IMR-90 (cell line): ENCODE measurements around the gene SCP2D1. TPM values are rescaled to one million over a fixed set of nuclear protein-coding genes. Genes with fewer than 3 reads are reported as not detected.

Experiments used
- ATAC-seq: fragments of 200-7000 bp; cut with Tn5 transposase; 2 replicates; pipeline ENCODE4 v1.9.1; 2020; ENCODE audit warnings: low read depth, mild to moderate bottlenecking, moderate library complexity
- BruUV-seq: library from RNA; stranded (reverse); fragments of 400-500 nt; replicated peaks from 2 replicates; lab custom pipeline; 2021; lab: Mats Ljungman, UMichigan
- CTCF ChIA-PET: fragments of 300-600 bp; formaldehyde crosslinking; extraction: SDS; loops from one replicate; lab custom pipeline; 2021; ENCODE audit warnings: antibody characterized with exemption; lab: Yijun Ruan, JAX
- POLR2A ChIA-PET: fragments of 300-600 bp; sonication (Branson Sonifier 250); formaldehyde crosslinking; loops from one replicate; lab custom pipeline; 2022; ENCODE audit warnings: antibody characterized with exemption; ENCODE audit not compliant: unreplicated experiment; lab: Charles Lee
- DNase-seq: peaks from one replicate; pipeline ENCODE4 v3.0.0; 2013
- H2AFZ ChIP-seq: replicated peaks from 2 replicates; pipeline ENCODE3; 2013; ENCODE audit warnings: low read length, mild to moderate bottlenecking; ENCODE audit not compliant: poor library complexity
- H2AK5ac ChIP-seq: 2 replicates; pipeline ENCODE4 v1.6.1; 2013; ENCODE audit warnings: low read depth, low read length, inconsistent platforms
- H2AK9ac ChIP-seq: replicated peaks from 2 replicates; pipeline ENCODE3; 2013; ENCODE audit warnings: mild to moderate bottlenecking, low read depth, low read length, moderate library complexity; ENCODE audit not compliant: poor library complexity
- H2BK120ac ChIP-seq: 2 replicates; pipeline ENCODE4 v1.6.1; 2013; ENCODE audit warnings: low read depth, low read length, inconsistent platforms
- H2BK15ac ChIP-seq: 3 replicates; pipeline ENCODE4 v1.6.1; 2013; ENCODE audit warnings: low read depth, low read length, inconsistent platforms
- H2BK20ac ChIP-seq: 2 replicates; pipeline ENCODE4 v1.6.1; 2013; ENCODE audit warnings: low read depth, mild to moderate bottlenecking, inconsistent platforms, low read length, moderate library complexity
- H2BK5ac ChIP-seq: 2 replicates; pipeline ENCODE4 v1.6.1; 2013; ENCODE audit warnings: mild to moderate bottlenecking, low read depth, low read length, inconsistent platforms; ENCODE audit not compliant: poor library complexity, severe bottlenecking
- H3K14ac ChIP-seq: replicated peaks from 2 replicates; pipeline ENCODE4 v1.6.1; 2013; ENCODE audit warnings: low read depth, low read length, inconsistent platforms
- H3K18ac ChIP-seq: 2 replicates; pipeline ENCODE4 v1.6.1; 2013; ENCODE audit warnings: low read depth, low read length, control low read depth
- H3K23ac ChIP-seq: 2 replicates; pipeline ENCODE4 v1.6.1; 2013; ENCODE audit warnings: low read depth, low read length, inconsistent platforms
- H3K27ac ChIP-seq: 2 replicates; pipeline ENCODE4 v1.5.1; 2013; ENCODE audit warnings: mild to moderate bottlenecking, control low read depth, low read length; ENCODE audit not compliant: insufficient read depth
- H3K27me3 ChIP-seq: 2 replicates; pipeline ENCODE4 v1.6.1; 2013; ENCODE audit warnings: low read length; ENCODE audit not compliant: control insufficient read depth, insufficient read depth
- H3K36me3 ChIP-seq: 2 replicates; pipeline ENCODE4 v1.6.1; 2013; ENCODE audit warnings: low read length, mixed read lengths; ENCODE audit not compliant: control insufficient read depth, insufficient read depth
- H3K4ac ChIP-seq: 2 replicates; pipeline ENCODE4 v1.6.1; 2013; ENCODE audit warnings: low read depth, low read length, inconsistent platforms
- H3K4me1 ChIP-seq: 2 replicates; pipeline ENCODE4 v1.6.1; 2013; ENCODE audit warnings: low read length, mixed read lengths; ENCODE audit not compliant: control insufficient read depth, insufficient read depth
- H3K4me2 ChIP-seq: 2 replicates; pipeline ENCODE4 v1.6.1; 2013; ENCODE audit warnings: low read depth, mild to moderate bottlenecking, control low read depth, low read length, moderate library complexity
- H3K4me3 ChIP-seq: 2 replicates; pipeline ENCODE4 v1.5.1; 2013; ENCODE audit warnings: low read depth, mild to moderate bottlenecking, control low read depth, low read length, moderate library complexity; ENCODE audit not compliant: insufficient read depth
- H3K56ac ChIP-seq: 2 replicates; pipeline ENCODE4 v1.6.1; 2013; ENCODE audit warnings: low read length, inconsistent platforms; ENCODE audit not compliant: insufficient read depth; ENCODE audit errors: extremely low read depth
- H3K79me1 ChIP-seq, 2 experiments: 2 replicates each; pipeline ENCODE4 v1.6.1; 2013; ENCODE audit warnings: low read length in 2 of 2, inconsistent platforms in 1 of 2, low read depth in 1 of 2
- H3K9ac ChIP-seq: 2 replicates; pipeline ENCODE4 v1.6.1; 2013; ENCODE audit warnings: low read depth, low read length, control low read depth
- H3K9me1 ChIP-seq: 2 replicates; pipeline ENCODE4 v1.6.1; 2013; ENCODE audit warnings: low read length, inconsistent platforms; ENCODE audit not compliant: insufficient read depth
- H3K9me3 ChIP-seq: 2 replicates; pipeline ENCODE4 v1.6.1; 2013; ENCODE audit warnings: low read length; ENCODE audit not compliant: control insufficient read depth, insufficient read depth
- H4K20me1 ChIP-seq: 2 replicates; pipeline ENCODE4 v1.6.1; 2013; ENCODE audit warnings: low read length, inconsistent platforms; ENCODE audit not compliant: insufficient read depth
- H4K5ac ChIP-seq: 2 replicates; pipeline ENCODE4 v1.6.1; 2013; ENCODE audit warnings: mild to moderate bottlenecking, low read depth, low read length, control low read depth
- H4K8ac ChIP-seq, 2 experiments: 2 replicates each; pipeline ENCODE4 v1.6.1; 2013; ENCODE audit warnings: low read depth in 2 of 2, low read length in 2 of 2, control low read depth in 1 of 2, inconsistent platforms in 1 of 2
- H4K91ac ChIP-seq: 2 replicates; pipeline ENCODE4 v1.6.1; 2013; ENCODE audit warnings: low read depth, low read length, inconsistent platforms; ENCODE audit not compliant: insufficient read depth
- BHLHE40 ChIP-seq: fragments of 150-350 bp; IDR thresholded peaks from 2 replicates; pipeline ENCODE4 v1.6.1; 2016; ENCODE audit warnings: mild to moderate bottlenecking, low read depth, low read length
- CEBPB ChIP-seq: IDR thresholded peaks from 2 replicates; pipeline ENCODE4 v1.6.1; 2012; ENCODE audit warnings: low read depth, low read length, improper control_type of control experiment
- CHD1 ChIP-seq: IDR thresholded peaks from 2 replicates; pipeline ENCODE4 v1.6.1; 2012; ENCODE audit warnings: low read depth, low read length, improper control_type of control experiment
- FOS ChIP-seq: fragments of 150-350 bp; IDR thresholded peaks from 2 replicates; pipeline ENCODE4 v1.6.1; 2016; ENCODE audit warnings: low read depth, low read length
- MAFK ChIP-seq: IDR thresholded peaks from 2 replicates; pipeline ENCODE4 v1.6.1; 2012; ENCODE audit warnings: low read depth, low read length, improper control_type of control experiment
- MAZ ChIP-seq: IDR thresholded peaks from 2 replicates; pipeline ENCODE4 v1.6.1; 2012; ENCODE audit warnings: low read depth, mild to moderate bottlenecking, low read length, improper control_type of control experiment, moderate library complexity, borderline replicate concordance
- MXI1 ChIP-seq: IDR thresholded peaks from 2 replicates; pipeline ENCODE4 v1.6.1; 2012; ENCODE audit warnings: low read depth, mild to moderate bottlenecking, low read length, moderate library complexity, borderline replicate concordance
- NFE2L2 ChIP-seq: fragments of 150-350 bp; IDR thresholded peaks from 2 replicates; pipeline ENCODE4 v1.6.1; 2016; ENCODE audit warnings: low read depth, mild to moderate bottlenecking, low read length
- POLR2A ChIP-seq: IDR thresholded peaks from 2 replicates; pipeline ENCODE4 v1.6.1; 2012; ENCODE audit warnings: mild to moderate bottlenecking, low read depth, low read length
- RAD21 ChIP-seq: IDR thresholded peaks from 2 replicates; pipeline ENCODE4 v1.6.1; 2012; ENCODE audit warnings: low read length, improper control_type of control experiment
- RCOR1 ChIP-seq: IDR thresholded peaks from 2 replicates; pipeline ENCODE4 v1.6.1; 2012; ENCODE audit warnings: mild to moderate bottlenecking, low read length, improper control_type of control experiment; ENCODE audit not compliant: insufficient replicate concordance
- RFX5 ChIP-seq: IDR thresholded peaks from 2 replicates; pipeline ENCODE4 v1.8.0; 2012; ENCODE audit warnings: low read depth, mild to moderate bottlenecking, low read length, moderate library complexity
- SMC3 ChIP-seq: fragments of 150-350 bp; IDR thresholded peaks from 2 replicates; pipeline ENCODE4 v1.6.1; 2016; ENCODE audit warnings: low read depth, mild to moderate bottlenecking, antibody characterized with exemption, low read length, moderate library complexity
- WGBS, 2 experiments: methylation state at CpG; one replicate each; pipeline versions ENCODE4 v1.1.5 to v1.1.7; 2013; ENCODE audit warnings: missing lambda C conversion rate in 2 of 2; ENCODE audit not compliant: insufficient read length in 1 of 2; ENCODE audit errors: extremely low coverage in 2 of 2; 5-methylcytosine and 5-hydroxymethylcytosine counted together
- dilution Hi-C: fragments of 300-500 bp; cut with HindIII; formaldehyde crosslinking; loops from one replicate; pipeline ENCODE4 v1.14.3; 2018; ENCODE audit warnings: low sequenced_read_pairs; ENCODE audit not compliant: unreplicated experiment
- in situ Hi-C: fragments of 300-500 bp; cut with MboI; formaldehyde crosslinking; loops from 3 replicates; pipeline ENCODE4 v1.14.3; 2019; ENCODE audit warnings: low sequenced_read_pairs, inconsistent platforms, mixed read lengths
- intact Hi-C: fragments of 100-400 bp; cut with micrococcal nuclease; formaldehyde crosslinking; loops from 2 replicates; pipeline ENCODE4 v1.10.0; 2022
- polyA plus RNA-seq, 3 experiments: library from polyadenylated mRNA; depleted of rRNA; stranded (reverse); fragments of >200 nt; gene quantifications; 2 replicates each; pipeline ENCODE4 v1.2.3, GENCODE V29; 2012; ENCODE audit warnings: low replicate concordance in 1 of 3
- total RNA-seq: library from RNA; depleted of rRNA; stranded (reverse); fragments of >200 nt; gene quantifications from 2 replicates; pipeline ENCODE4 v1.2.3, GENCODE V29; 2012
- TF ChIP-seq, protein P1 (sequence below): fragments of 150-350 bp; IDR thresholded peaks from 2 replicates; pipeline ENCODE4 v1.6.1; 2017; ENCODE audit warnings: mild to moderate bottlenecking, antibody characterized with exemption, low read length, low read depth
- TF ChIP-seq, protein P2 (sequence below): fragments of 150-350 bp; IDR thresholded peaks from 2 replicates; pipeline ENCODE4 v1.6.1; 2016; ENCODE audit warnings: low read depth, mild to moderate bottlenecking, low read length, moderate library complexity, borderline replicate concordance
- TF ChIP-seq, protein P3 (sequence below): conservative IDR thresholded peaks from 2 replicates; pipeline ENCODE4 v1.5.1; 2012; ENCODE audit warnings: mild to moderate bottlenecking, low read depth, low read length, improper control_type of control experiment

Gene SCP2D1
- total and polyA plus RNA-seq, 2 of the 4 experiments (the other 2 are of a cell fraction) = not detected

- H2BK5ac ChIP-seq = no peak overlapping the region
- no peak overlapping the region for H3K23ac ChIP-seq
- H4K5ac ChIP-seq = no peak overlapping the region
- H3K18ac ChIP-seq = no peak overlapping the region
- H2AK5ac ChIP-seq = no peak overlapping the region
- no peak overlapping the region for H3K4me2 ChIP-seq
- H3K4ac ChIP-seq = no peak overlapping the region
- no peak overlapping the region for H2BK15ac ChIP-seq
- DNase-seq = no peak
- no peak overlapping the region for H3K9ac ChIP-seq
- H2BK20ac ChIP-seq = no peak overlapping the region
- no CpG with 5 or more reads among the region's 3 CpGs for WGBS, 2 experiments
- H3K9me3 ChIP-seq = no peaks in the 10 kb centered on the region
- no peak overlapping the region for H2AK9ac ChIP-seq
- H3K36me3 ChIP-seq = no peaks in the 10 kb centered on the region
- H4K8ac ChIP-seq = no peak overlapping the region
- no peak overlapping the region for H3K27ac ChIP-seq
- no peaks in the 10 kb centered on the region for H4K20me1 ChIP-seq
- no peaks in the 10 kb centered on the region; the same call in 1 of the 2 replicates for H3K9me1 ChIP-seq
- BruUV-seq = no TSS peak
- H3K4me3 ChIP-seq = no peak overlapping the region
- no peak overlapping the region for H2AFZ ChIP-seq
- POLR2A ChIA-PET = no interaction called here
- H4K91ac ChIP-seq = no peak overlapping the region
- no peaks in the 10 kb centered on the region for H3K4me1 ChIP-seq
- no peak overlapping the region for H2BK120ac ChIP-seq
- H3K56ac ChIP-seq = no peak overlapping the region
- dilution Hi-C loops (no loop called here), in situ Hi-C loops (no loop called here), intact Hi-C loops (no loop called here)
- CTCF ChIA-PET = no interaction called here
- TF ChIP-seq RFX5 (no peak), MXI1 (no peak), POLR2A (no peak), CHD1 (no peak), RAD21 (no peak), MAZ (no peak), MAFK (no peak), FOS (no peak), NFE2L2 (no peak), SMC3 (no peak), BHLHE40 (no peak), RCOR1 (no peak), CEBPB (no peak)
- TF ChIP-seq, protein P1, sequence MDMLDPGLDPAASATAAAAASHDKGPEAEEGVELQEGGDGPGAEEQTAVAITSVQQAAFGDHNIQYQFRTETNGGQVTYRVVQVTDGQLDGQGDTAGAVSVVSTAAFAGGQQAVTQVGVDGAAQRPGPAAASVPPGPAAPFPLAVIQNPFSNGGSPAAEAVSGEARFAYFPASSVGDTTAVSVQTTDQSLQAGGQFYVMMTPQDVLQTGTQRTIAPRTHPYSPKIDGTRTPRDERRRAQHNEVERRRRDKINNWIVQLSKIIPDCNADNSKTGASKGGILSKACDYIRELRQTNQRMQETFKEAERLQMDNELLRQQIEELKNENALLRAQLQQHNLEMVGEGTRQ = no peak
- TF ChIP-seq, protein P2, sequence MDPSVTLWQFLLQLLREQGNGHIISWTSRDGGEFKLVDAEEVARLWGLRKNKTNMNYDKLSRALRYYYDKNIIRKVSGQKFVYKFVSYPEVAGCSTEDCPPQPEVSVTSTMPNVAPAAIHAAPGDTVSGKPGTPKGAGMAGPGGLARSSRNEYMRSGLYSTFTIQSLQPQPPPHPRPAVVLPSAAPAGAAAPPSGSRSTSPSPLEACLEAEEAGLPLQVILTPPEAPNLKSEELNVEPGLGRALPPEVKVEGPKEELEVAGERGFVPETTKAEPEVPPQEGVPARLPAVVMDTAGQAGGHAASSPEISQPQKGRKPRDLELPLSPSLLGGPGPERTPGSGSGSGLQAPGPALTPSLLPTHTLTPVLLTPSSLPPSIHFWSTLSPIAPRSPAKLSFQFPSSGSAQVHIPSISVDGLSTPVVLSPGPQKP = no peak
- TF ChIP-seq, protein P3, sequence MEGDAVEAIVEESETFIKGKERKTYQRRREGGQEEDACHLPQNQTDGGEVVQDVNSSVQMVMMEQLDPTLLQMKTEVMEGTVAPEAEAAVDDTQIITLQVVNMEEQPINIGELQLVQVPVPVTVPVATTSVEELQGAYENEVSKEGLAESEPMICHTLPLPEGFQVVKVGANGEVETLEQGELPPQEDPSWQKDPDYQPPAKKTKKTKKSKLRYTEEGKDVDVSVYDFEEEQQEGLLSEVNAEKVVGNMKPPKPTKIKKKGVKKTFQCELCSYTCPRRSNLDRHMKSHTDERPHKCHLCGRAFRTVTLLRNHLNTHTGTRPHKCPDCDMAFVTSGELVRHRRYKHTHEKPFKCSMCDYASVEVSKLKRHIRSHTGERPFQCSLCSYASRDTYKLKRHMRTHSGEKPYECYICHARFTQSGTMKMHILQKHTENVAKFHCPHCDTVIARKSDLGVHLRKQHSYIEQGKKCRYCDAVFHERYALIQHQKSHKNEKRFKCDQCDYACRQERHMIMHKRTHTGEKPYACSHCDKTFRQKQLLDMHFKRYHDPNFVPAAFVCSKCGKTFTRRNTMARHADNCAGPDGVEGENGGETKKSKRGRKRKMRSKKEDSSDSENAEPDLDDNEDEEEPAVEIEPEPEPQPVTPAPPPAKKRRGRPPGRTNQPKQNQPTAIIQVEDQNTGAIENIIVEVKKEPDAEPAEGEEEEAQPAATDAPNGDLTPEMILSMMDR = no peak
- ATAC-seq = no peak
- no peak overlapping the region for H3K14ac ChIP-seq
- no peaks in the 10 kb centered on the region for H3K79me1 ChIP-seq
- H3K27me3 ChIP-seq = peaks cover 1% of the 10 kb centered on the region; the same call in 1 of the 2 replicates
Observed at GRCh38 chr20:18808712-18809111, 4.9 kb upstream of the SCP2D1 start.
